Left ventricle myocardium inferior (tissue), 1 donor: ENCODE results near the gene PTCH1. TPM values are rescaled to one million over a fixed set of nuclear protein-coding genes. Genes with fewer than 3 reads are reported as not detected.
A peak's percentile ranks its signal among the peaks of the same experiment; 100 is the strongest.

Experiments used
- DNase-seq: peaks from one replicate; pipeline ENCODE4 v3.0.0-alpha.2; 2020
- H3K27ac ChIP-seq: fragments of 200-600 bp; replicated peaks from 2 replicates; pipeline ENCODE4 v1.8.0; 2021
- H3K27me3 ChIP-seq: fragments of 200-600 bp; 2 replicates; pipeline ENCODE4 v1.8.0; 2021; ENCODE audit warnings: low read depth
- H3K36me3 ChIP-seq: fragments of 200-600 bp; 2 replicates; pipeline ENCODE4 v1.8.0; 2021
- H3K4me1 ChIP-seq: fragments of 200-600 bp; 2 replicates; pipeline ENCODE4 v1.8.0; 2021
- H3K4me3 ChIP-seq: fragments of 200-600 bp; 2 replicates; pipeline ENCODE4 v1.8.0; 2021; ENCODE audit warnings: mild to moderate bottlenecking, moderate library complexity
- H3K9me3 ChIP-seq: fragments of 200-600 bp; replicated peaks from 2 replicates; pipeline ENCODE4 v1.8.0; 2021
- CTCF ChIP-seq: fragments of 200-600 bp; IDR thresholded peaks from 2 replicates; pipeline ENCODE4 v1.8.0; 2021; ENCODE audit warnings: antibody characterized with exemption, mild to moderate bottlenecking, borderline replicate concordance
- intact Hi-C: fragments of 100-400 bp; cut with micrococcal nuclease; formaldehyde crosslinking; loops from one replicate; pipeline ENCODE4 v1.11.0; 2022
- total RNA-seq: library from RNA; stranded (reverse); fragmentation: NEBNext Ultra II Directional; extraction: Animal tissue kit (Norgen Biotek cat#: 25700); gene quantifications from one replicate; pipeline ENCODE4 v1.2.1, GENCODE V29; 2021
- donor health status: DM: no; HTN: yes; CAD: no; lungs with severe emphysema.

PTCH1 gene
- total RNA-seq, 1 donor from 2014 or later: 6.6 TPM

GRCh38 chr9:95429948-95430620, 86.7 kb downstream of the PTCH1 start:
- intact Hi-C loops: no loop called here
- no peaks in the 10 kb centered on the region for H3K36me3 ChIP-seq
- no peak overlapping the region for H3K4me3 ChIP-seq
- DNase-seq: no peak
- H3K9me3 ChIP-seq: peaks cover 7% of the 10 kb centered on the region
- no peaks in the 10 kb centered on the region for H3K27me3 ChIP-seq
- H3K27ac ChIP-seq: no peak overlapping the region
- H3K4me1 ChIP-seq: peaks cover 6% of the 10 kb centered on the region
- TF ChIP-seq CTCF: no peak

GRCh38 chr9:95429096-95429495, 87.7 kb downstream of the PTCH1 start:
- no peaks in the 10 kb centered on the region for H3K27me3 ChIP-seq

GRCh38 chr9:95425910-95426551, 90.7 kb downstream of the PTCH1 start:
- H3K4me1 ChIP-seq: peaks cover 6% of the 10 kb centered on the region
- H3K36me3 ChIP-seq: peaks cover 15% of the 10 kb centered on the region
- intact Hi-C loops: no loop called here
- no peaks in the 10 kb centered on the region for H3K27me3 ChIP-seq
- peak overlapping the region; percentile 66 for H3K4me3 ChIP-seq
- H3K27ac ChIP-seq: peak overlapping the region; percentile 81
- TF ChIP-seq CTCF: no peak
- no peak for DNase-seq
- peaks cover 39% of the 10 kb centered on the region for H3K9me3 ChIP-seq

More at GRCh38 chr9:95429096-95429495, 87.7 kb downstream of the PTCH1 start:
- Histone ChIP-seq H3K4me3 (no peak overlapping the region), H3K36me3 (no peaks in the 10 kb centered on the region), H3K9me3 (peaks cover 9% of the 10 kb centered on the region), H3K27ac (no peak overlapping the region), H3K4me1 (peaks cover 6% of the 10 kb centered on the region)
- DNase-seq: no peak
- intact Hi-C loops: no loop called here
- TF ChIP-seq CTCF: no peak

GRCh38 chr9:95422650-95423049, 94.1 kb downstream of the PTCH1 start:
- no peak for DNase-seq
- peaks cover 33% of the 10 kb centered on the region for H3K9me3 ChIP-seq
- TF ChIP-seq CTCF: no peak
- H3K27ac ChIP-seq: no peak overlapping the region
- peaks cover 6% of the 10 kb centered on the region for H3K4me1 ChIP-seq
- H3K36me3 ChIP-seq: peaks cover 15% of the 10 kb centered on the region
- intact Hi-C loops: no loop called here
- H3K27me3 ChIP-seq: no peaks in the 10 kb centered on the region
- no peak overlapping the region for H3K4me3 ChIP-seq

GRCh38 chr9:95420518-95420917, 96.3 kb downstream of the PTCH1 start:
- no peak for TF ChIP-seq CTCF
- intact Hi-C loops: no loop called here
- Histone ChIP-seq H3K36me3 (peaks cover 15% of the 10 kb centered on the region), H3K4me3 (no peak overlapping the region), H3K9me3 (peaks cover 38% of the 10 kb centered on the region), H3K4me1 (no peaks in the 10 kb centered on the region), H3K27me3 (no peaks in the 10 kb centered on the region), H3K27ac (no peak overlapping the region)
- no peak for DNase-seq
